ENCODE data around the gene SPNS2. TPM values are rescaled to one million over a fixed set of nuclear protein-coding genes. Genes with fewer than 3 reads are reported as not detected.

The SPNS2 gene
- polyA plus RNA-seq, 1 of the 3 experiments (the other 2 are of a cell fraction) = 0.08 TPM

DNA sequence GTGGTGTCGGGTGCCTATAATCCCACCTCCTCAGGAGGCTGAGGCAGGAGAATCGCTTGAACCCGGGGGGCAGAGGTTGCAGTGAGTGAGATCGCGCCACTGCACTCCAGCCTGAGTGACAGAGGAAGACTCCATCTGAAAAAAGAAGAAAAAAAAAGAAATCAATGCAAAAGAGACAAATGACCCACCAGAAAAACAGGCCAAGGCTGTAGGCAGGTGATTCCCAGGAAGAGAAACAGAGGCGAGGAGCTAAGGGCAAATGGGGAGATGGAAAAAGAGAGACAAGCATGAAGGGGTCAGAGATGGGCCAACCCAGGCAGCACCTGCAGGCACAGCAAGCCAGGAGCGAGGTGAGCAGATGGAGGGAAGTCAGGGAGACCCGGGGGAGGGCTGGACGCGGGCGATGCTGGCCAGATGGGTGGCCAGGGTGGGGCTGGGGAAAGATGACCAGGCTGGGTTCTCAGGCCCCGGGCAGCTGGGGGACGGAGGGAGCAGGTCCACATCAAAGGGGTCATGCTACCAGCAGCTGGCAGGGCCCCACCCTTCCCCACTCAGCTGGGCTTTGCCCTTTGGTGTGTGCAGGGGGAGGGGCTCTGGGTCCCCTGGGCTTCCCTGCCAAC lies 31.0 kb downstream of the SPNS2 start:
- H3K4me2 ChIP-seq = no peak overlapping the region
- H3K9me3 ChIP-seq = no peaks in the 10 kb centered on the region
- TF ChIP-seq MEF2A (IDR thresholded peaks at IDR 0.05; ENCODE audit: borderline replicate concordance, low read depth) (no peak), FOSL2 (IDR thresholded peaks at IDR 0.05; ENCODE audit: borderline replicate concordance, low read depth) (no peak), CHD2 (IDR thresholded peaks at IDR 0.05; ENCODE audit: low read length, partially characterized antibody) (no peak), NRF1 (IDR thresholded peaks at IDR 0.05; ENCODE audit: low read depth, low read length) (no peak), FOXJ3 (CRISPR knock-in tag; IDR thresholded peaks at IDR 0.05) (no peak), RCOR1 (IDR thresholded peaks at IDR 0.05; ENCODE audit: low read length) (no peak), SMC3 (IDR thresholded peaks at IDR 0.05; ENCODE audit: low read depth, low read length) (no peak), RAD21 (IDR thresholded peaks at IDR 0.05; ENCODE audit: low read length) (no peak), MXI1 (IDR thresholded peaks at IDR 0.05; ENCODE audit: low read depth, low read length) (no peak), EZH2phosphoT487 (IDR thresholded peaks at IDR 0.05; ENCODE audit: borderline replicate concordance, low read depth) (no peak)
- TF ChIP-seq, protein P1, sequence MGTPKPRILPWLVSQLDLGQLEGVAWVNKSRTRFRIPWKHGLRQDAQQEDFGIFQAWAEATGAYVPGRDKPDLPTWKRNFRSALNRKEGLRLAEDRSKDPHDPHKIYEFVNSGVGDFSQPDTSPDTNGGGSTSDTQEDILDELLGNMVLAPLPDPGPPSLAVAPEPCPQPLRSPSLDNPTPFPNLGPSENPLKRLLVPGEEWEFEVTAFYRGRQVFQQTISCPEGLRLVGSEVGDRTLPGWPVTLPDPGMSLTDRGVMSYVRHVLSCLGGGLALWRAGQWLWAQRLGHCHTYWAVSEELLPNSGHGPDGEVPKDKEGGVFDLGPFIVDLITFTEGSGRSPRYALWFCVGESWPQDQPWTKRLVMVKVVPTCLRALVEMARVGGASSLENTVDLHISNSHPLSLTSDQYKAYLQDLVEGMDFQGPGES (IDR thresholded peaks at IDR 0.05; ENCODE audit: low read depth, low read length) = no peak
- ChIA-PET POLR2A (no interaction called here), CTCF (no interaction called here)
- no peak overlapping the region for H3K4me3 ChIP-seq (ENCODE audit: low read depth in 2 of 2, low read length in 1 of 2)
- H3K79me2 ChIP-seq (ENCODE audit: insufficient read depth) = no peaks in the 10 kb centered on the region
- no peaks in the 10 kb centered on the region for H3K9me2 ChIP-seq
- H3K9ac ChIP-seq = no peak overlapping the region
- no peaks in the 10 kb centered on the region for H3K27me3 ChIP-seq (ENCODE audit: insufficient read depth)
- H3K36me3 ChIP-seq (replicated peaks in 1 of 2; ENCODE audit: control insufficient read depth in 1 of 2, insufficient read depth in 2 of 2, low read length in 1 of 2) = no peaks in the 10 kb centered on the region
- H3K27ac ChIP-seq (ENCODE audit: low read depth in 2 of 2, low read length in 1 of 2) = no peak overlapping the region
- peaks cover 0 to 17% of the 10 kb centered on the region in 2 experiments; a peak in 1 of 4 replicates for H3K4me1 ChIP-seq (ENCODE audit: control insufficient read depth in 1 of 2, insufficient read depth in 2 of 2, low read depth in 1 of 2, low read length in 1 of 2)
- WGBS (ENCODE audit: low lambda C conversion rate) = 82% methylated on average over 13 of the region's 13 CpGs
- H2AFZ ChIP-seq (ENCODE audit: low read depth) = no peak overlapping the region
- DNase-seq = no peak
- no peaks in the 10 kb centered on the region for H4K20me1 ChIP-seq (ENCODE audit: insufficient read depth)
- H3F3A ChIP-seq (replicated peaks; ENCODE audit: insufficient read depth) = no peaks in the 10 kb centered on the region

GRCh38 chr17:4530799-4531730 lies 32.4 kb downstream of the SPNS2 start:
- CTCF ChIA-PET = no interaction called here
- Histone ChIP-seq H3F3A (replicated peaks; ENCODE audit: insufficient read depth) (no peaks in the 10 kb centered on the region), H3K4me3 (ENCODE audit: low read depth in 2 of 2, low read length in 1 of 2) (no peak overlapping the region), H3K79me2 (ENCODE audit: insufficient read depth) (no peaks in the 10 kb centered on the region), H2AFZ (ENCODE audit: low read depth) (no peak overlapping the region), H3K4me2 (no peak overlapping the region), H3K27ac (ENCODE audit: low read depth in 2 of 2, low read length in 1 of 2) (no peak overlapping the region), H3K9ac (no peak overlapping the region), H3K9me3 (no peaks in the 10 kb centered on the region), H4K20me1 (ENCODE audit: insufficient read depth) (no peaks in the 10 kb centered on the region), H3K36me3 (replicated peaks in 1 of 2; ENCODE audit: control insufficient read depth in 1 of 2, insufficient read depth in 2 of 2, low read length in 1 of 2) (no peaks in the 10 kb centered on the region), H3K27me3 (ENCODE audit: insufficient read depth) (no peaks in the 10 kb centered on the region), H3K9me2 (no peaks in the 10 kb centered on the region), H3K4me1 (ENCODE audit: control insufficient read depth in 1 of 2, insufficient read depth in 2 of 2, low read depth in 1 of 2, low read length in 1 of 2) (peaks cover 0 to 24% of the 10 kb centered on the region in 2 experiments; a peak in 1 of 4 replicates)
- WGBS (ENCODE audit: low lambda C conversion rate) = 64% methylated on average over 19 of the region's 30 CpGs
- no peak for DNase-seq
- no peak for TF ChIP-seq YY1 (IDR thresholded peaks at IDR 0.05; ENCODE audit: low read depth)
- TF ChIP-seq GABPA (IDR thresholded peaks at IDR 0.05; ENCODE audit: low read depth) = no peak
- TF ChIP-seq, protein P2, sequence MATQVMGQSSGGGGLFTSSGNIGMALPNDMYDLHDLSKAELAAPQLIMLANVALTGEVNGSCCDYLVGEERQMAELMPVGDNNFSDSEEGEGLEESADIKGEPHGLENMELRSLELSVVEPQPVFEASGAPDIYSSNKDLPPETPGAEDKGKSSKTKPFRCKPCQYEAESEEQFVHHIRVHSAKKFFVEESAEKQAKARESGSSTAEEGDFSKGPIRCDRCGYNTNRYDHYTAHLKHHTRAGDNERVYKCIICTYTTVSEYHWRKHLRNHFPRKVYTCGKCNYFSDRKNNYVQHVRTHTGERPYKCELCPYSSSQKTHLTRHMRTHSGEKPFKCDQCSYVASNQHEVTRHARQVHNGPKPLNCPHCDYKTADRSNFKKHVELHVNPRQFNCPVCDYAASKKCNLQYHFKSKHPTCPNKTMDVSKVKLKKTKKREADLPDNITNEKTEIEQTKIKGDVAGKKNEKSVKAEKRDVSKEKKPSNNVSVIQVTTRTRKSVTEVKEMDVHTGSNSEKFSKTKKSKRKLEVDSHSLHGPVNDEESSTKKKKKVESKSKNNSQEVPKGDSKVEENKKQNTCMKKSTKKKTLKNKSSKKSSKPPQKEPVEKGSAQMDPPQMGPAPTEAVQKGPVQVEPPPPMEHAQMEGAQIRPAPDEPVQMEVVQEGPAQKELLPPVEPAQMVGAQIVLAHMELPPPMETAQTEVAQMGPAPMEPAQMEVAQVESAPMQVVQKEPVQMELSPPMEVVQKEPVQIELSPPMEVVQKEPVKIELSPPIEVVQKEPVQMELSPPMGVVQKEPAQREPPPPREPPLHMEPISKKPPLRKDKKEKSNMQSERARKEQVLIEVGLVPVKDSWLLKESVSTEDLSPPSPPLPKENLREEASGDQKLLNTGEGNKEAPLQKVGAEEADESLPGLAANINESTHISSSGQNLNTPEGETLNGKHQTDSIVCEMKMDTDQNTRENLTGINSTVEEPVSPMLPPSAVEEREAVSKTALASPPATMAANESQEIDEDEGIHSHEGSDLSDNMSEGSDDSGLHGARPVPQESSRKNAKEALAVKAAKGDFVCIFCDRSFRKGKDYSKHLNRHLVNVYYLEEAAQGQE (IDR thresholded peaks at IDR 0.05; ENCODE audit: low read depth, low read length) = no peak
- no peak for TF ChIP-seq TEAD4 (IDR thresholded peaks at IDR 0.05; ENCODE audit: borderline replicate concordance, insufficient read depth)
- TF ChIP-seq TCF12 (IDR thresholded peaks at IDR 0.05) = no peak
- no peak for TF ChIP-seq SMC3 (IDR thresholded peaks at IDR 0.05; ENCODE audit: low read depth, low read length)
- POLR2A ChIA-PET = no interaction called here

Data from SK-N-SH (cell line).